ENCODE results near the gene ENO3. TPM values are rescaled to one million over a fixed set of nuclear protein-coding genes. Genes with fewer than 3 reads are reported as not detected.

ENO3 gene
- polyA plus RNA-seq, 3 donors, result 0.36 to 14.2 (median 0.60) TPM

- H3K4me2 ChIP-seq (replicated peaks; ENCODE audit: extremely low read depth, low read length, poor library complexity, severe bottlenecking), result no peak overlapping the region
- Mint-ChIP-seq H3K36me3 (peaks cover 43% of the 10 kb centered on the region in 2 donors), H3K4me3 (no peak overlapping the region), H3K4me1 (peaks cover 59% of the 10 kb centered on the region), H3K27me3 (ENCODE audit: low read depth in 3 of 3) (peaks cover 6 to 11% (median 7%) of the 10 kb centered on the region in 3 donors), H3K9me3 (no peaks in the 10 kb centered on the region), H3K27ac (peak overlapping the region in 2 of 7 donors; percentile 26 to 73)
- no peak for TF ChIP-seq CTCF (IDR thresholded peaks at IDR 0.05)
- H3K36me3 ChIP-seq (replicated peaks in 1 of 2; ENCODE audit: control insufficient read depth in 1 of 2, insufficient read depth in 2 of 2, low read length in 2 of 2), result peaks cover 28 to 37% of the 10 kb centered on the region in 2 donors
- no peak overlapping the region for H3K9ac ChIP-seq (ENCODE audit: insufficient read depth, low read length, poor library complexity, severe bottlenecking)
- intact Hi-C loops (cut with micrococcal nuclease), result loop anchor here in 1 of 2 donors (5.0 kb wide), 1 partner anchor 39 kb away; no protein-coding TSS in a partner anchor
- WGBS (ENCODE audit: insufficient coverage), result 88% methylated on average over 3 of the region's 11 CpGs
- H3K79me2 ChIP-seq (ENCODE audit: insufficient read depth, low read length), result peaks cover 52% of the 10 kb centered on the region
- no peak overlapping the region for H2AFZ ChIP-seq (ENCODE audit: insufficient read depth, low read depth, low read length, poor library complexity, severe bottlenecking)
- peaks cover 52 to 59% of the 10 kb centered on the region in 2 donors for H3K4me1 ChIP-seq (ENCODE audit: control insufficient read depth in 1 of 2, insufficient read depth in 2 of 2, low read length in 2 of 2)
- DNase-seq, result no peak
- peaks cover 41% of the 10 kb centered on the region for H4K20me1 ChIP-seq (ENCODE audit: insufficient read depth, low read length)
- no peaks in the 10 kb centered on the region for H3K27me3 ChIP-seq (ENCODE audit: control insufficient read depth in 2 of 2, insufficient read depth in 2 of 2, low read length in 2 of 2)
- H3K9me3 ChIP-seq (replicated peaks in 1 of 2; ENCODE audit: control insufficient read depth in 1 of 2, insufficient read depth in 1 of 2, low read length in 2 of 2), result no peaks in the 10 kb centered on the region
- peak overlapping the region in 1 of 2 donors; percentile 94 for H3K27ac ChIP-seq (ENCODE audit: low read depth in 1 of 2, low read length in 2 of 2)
- H3K4me3 ChIP-seq (replicated peaks in 1 of 3; ENCODE audit: low read depth in 2 of 3, low read length in 3 of 3), result no peak overlapping the region
Observed at GRCh38 chr17:4938069-4938491, 12.8 kb upstream of the ENO3 start.

- H3K27ac Mint-ChIP-seq, result peak overlapping the region; percentile 89 to 96 (median 92)
- peaks cover 48 to 50% of the 10 kb centered on the region in 2 donors for H3K36me3 Mint-ChIP-seq
- peaks cover 60% of the 10 kb centered on the region for H3K4me1 Mint-ChIP-seq
- Histone ChIP-seq H3K27me3 (ENCODE audit: control insufficient read depth in 2 of 2, insufficient read depth in 2 of 2, low read length in 2 of 2) (no peaks in the 10 kb centered on the region), H3K36me3 (replicated peaks in 1 of 2; ENCODE audit: control insufficient read depth in 1 of 2, insufficient read depth in 2 of 2, low read length in 2 of 2) (peaks cover 33 to 44% of the 10 kb centered on the region in 2 donors), H3K4me2 (replicated peaks; ENCODE audit: extremely low read depth, low read length, poor library complexity, severe bottlenecking) (peak overlapping the region; percentile 89), H3K4me3 (replicated peaks in 1 of 3; ENCODE audit: low read depth in 2 of 3, low read length in 3 of 3) (peak overlapping the region; percentile 76 to 94 (median 78)), H2AFZ (ENCODE audit: insufficient read depth, low read depth, low read length, poor library complexity, severe bottlenecking) (peak overlapping the region; percentile 87), H3K79me2 (ENCODE audit: insufficient read depth, low read length) (peaks cover 60% of the 10 kb centered on the region), H3K9me3 (replicated peaks in 1 of 2; ENCODE audit: control insufficient read depth in 1 of 2, insufficient read depth in 1 of 2, low read length in 2 of 2) (no peaks in the 10 kb centered on the region), H4K20me1 (ENCODE audit: insufficient read depth, low read length) (peaks cover 50% of the 10 kb centered on the region), H3K4me1 (ENCODE audit: control insufficient read depth in 1 of 2, insufficient read depth in 2 of 2, low read length in 2 of 2) (peaks cover 53 to 59% of the 10 kb centered on the region in 2 donors), H3K9ac (ENCODE audit: insufficient read depth, low read length, poor library complexity, severe bottlenecking) (peak overlapping the region; percentile 89), H3K27ac (ENCODE audit: low read depth in 1 of 2, low read length in 2 of 2) (peak overlapping the region; percentile 94)
- 64% methylated on average over 16 of the region's 19 CpGs for WGBS (ENCODE audit: insufficient coverage)
- peaks cover under 1 to 5% (median 4%) of the 10 kb centered on the region in 3 donors for H3K27me3 Mint-ChIP-seq (ENCODE audit: low read depth in 3 of 3)
- DNase-seq, result no peak
- H3K4me3 Mint-ChIP-seq, result peak overlapping the region; percentile 90 to 95
- TF ChIP-seq CTCF (IDR thresholded peaks at IDR 0.05), result no peak
- H3K9me3 Mint-ChIP-seq, result no peaks in the 10 kb centered on the region
- intact Hi-C loops (cut with micrococcal nuclease), result loop anchor here in 1 of 2 donors (5.0 kb wide), 1 partner anchor 38 kb away; no protein-coding TSS in a partner anchor
Observed at GRCh38 chr17:4938688-4939545, 12.0 kb upstream of the ENO3 start.

Data from CD14-positive monocyte (primary cell).